Fibroblast of gingiva (primary cell): ENCODE results near the gene ATAD3A.
"Not testable (repeated sequence)": the region's sequence is repeated elsewhere in the genome, so short reads cannot be mapped to it uniquely, and the experiment has no call there.

Experiments used
- DNase-seq: peaks from one replicate; pipeline ENCODE4 v3.0.0-alpha.2; 2011; ENCODE audit warnings: low read depth

The ATAD3A gene

DNA sequence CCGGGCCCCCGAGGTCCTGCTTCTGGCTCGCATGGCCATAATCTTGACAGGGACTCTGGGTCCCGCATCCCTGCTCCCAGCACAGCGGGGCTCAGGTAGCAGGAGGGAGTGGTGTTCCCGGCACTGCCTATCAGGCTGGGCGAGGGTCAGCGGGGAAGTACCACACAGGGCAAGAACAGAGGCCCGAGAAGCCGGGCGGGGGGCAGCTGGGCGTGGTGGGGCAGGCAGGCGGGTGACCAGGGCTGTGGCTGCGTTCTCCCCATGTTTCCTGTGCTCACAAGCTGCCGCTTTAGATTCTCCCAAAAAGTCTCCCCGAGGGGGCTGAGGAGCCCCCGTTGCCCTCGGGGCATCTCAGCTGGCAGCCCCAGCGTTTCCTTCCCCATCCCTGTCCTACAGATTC, 22.1 kb upstream of the ATAD3A start:
- DNase-seq = no peak

- no peak for DNase-seq
These were observed 21.2 kb upstream of the ATAD3A start for GRCh38 chr1:1490633-1491230.

GRCh38 chr1:1491601-1492000, 20.4 kb upstream of the ATAD3A start:
- no peak for DNase-seq

GRCh38 chr1:1494311-1494710, 17.7 kb upstream of the ATAD3A start:
- DNase-seq = not testable (repeated sequence)

GRCh38 chr1:1495461-1495975, 16.4 kb upstream of the ATAD3A start:
- DNase-seq = not testable (repeated sequence)

DNA sequence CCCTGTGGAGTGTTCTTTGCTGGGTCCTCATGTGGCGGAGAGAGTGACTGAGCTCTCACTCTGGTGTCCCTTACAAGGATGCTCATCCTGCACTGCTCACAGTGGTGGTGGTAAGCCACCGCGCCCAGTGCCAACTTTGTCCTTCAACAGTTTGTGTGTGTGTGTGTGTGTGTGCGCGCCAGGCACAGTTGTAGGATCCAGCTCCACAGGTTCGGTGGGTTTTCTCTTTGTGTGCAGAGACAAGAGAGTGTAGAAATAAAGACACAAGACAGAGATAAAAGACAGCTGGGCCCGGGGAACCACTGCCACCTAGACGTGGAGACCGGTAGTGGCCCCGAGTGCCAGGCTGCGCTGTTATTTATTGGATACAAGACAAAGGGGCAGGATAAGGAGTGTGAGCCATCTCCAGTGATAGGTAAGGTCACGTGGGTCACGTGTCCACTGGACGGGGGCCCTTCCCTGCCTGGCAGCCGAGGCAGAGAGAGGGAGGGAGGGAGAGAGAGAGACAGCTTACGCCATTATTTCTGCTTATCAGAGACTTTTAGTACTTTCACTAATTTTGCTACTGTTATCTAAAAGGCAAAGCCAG, 7.1 kb upstream of the ATAD3A start:
- peak; percentile 46 for DNase-seq

DNA sequence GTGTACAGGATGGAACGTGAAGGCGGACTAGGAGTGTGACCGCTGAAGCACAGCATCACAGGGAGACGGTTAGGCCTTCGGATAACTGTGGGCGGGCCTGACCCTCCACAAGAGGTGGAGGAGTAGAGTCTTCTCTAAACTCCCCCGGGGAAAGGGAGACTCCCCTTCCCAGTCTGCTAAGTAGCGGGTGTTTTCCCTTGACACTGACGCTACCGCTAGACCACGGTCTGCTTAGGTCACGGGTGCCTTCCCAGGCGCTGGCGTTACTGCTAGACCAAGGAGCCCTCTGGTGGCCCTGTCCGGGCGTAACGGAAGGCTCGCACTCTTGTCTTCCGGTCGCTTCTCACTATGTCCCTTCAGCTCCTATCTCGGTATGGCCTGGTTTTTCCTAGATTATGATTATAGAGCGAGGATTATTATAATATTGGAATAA, 6.6 kb upstream of the ATAD3A start:
- DNase-seq = not testable (repeated sequence)

DNA sequence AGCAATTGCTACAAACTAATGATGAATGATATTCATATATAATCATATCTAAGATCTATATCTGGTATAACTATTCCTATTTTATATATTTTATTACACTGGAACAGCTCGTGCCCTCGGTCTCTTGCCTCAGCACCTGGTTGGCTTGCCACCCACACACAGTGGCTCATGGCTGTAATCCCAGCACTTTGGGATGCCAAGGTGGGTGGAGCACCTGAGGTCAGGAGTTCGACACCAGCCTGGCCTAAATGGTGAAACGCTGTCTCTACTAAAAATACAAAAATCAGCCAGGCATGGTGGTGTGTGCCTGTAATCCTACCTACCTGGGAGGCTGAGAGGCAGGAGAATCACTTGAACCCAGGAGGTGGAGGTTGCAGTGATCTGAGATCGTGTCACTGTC, 6.2 kb upstream of the ATAD3A start:
- DNase-seq = not testable (repeated sequence)

GRCh38 chr1:1507305-1507704, 4.7 kb upstream of the ATAD3A start:
- no peak for DNase-seq

DNA sequence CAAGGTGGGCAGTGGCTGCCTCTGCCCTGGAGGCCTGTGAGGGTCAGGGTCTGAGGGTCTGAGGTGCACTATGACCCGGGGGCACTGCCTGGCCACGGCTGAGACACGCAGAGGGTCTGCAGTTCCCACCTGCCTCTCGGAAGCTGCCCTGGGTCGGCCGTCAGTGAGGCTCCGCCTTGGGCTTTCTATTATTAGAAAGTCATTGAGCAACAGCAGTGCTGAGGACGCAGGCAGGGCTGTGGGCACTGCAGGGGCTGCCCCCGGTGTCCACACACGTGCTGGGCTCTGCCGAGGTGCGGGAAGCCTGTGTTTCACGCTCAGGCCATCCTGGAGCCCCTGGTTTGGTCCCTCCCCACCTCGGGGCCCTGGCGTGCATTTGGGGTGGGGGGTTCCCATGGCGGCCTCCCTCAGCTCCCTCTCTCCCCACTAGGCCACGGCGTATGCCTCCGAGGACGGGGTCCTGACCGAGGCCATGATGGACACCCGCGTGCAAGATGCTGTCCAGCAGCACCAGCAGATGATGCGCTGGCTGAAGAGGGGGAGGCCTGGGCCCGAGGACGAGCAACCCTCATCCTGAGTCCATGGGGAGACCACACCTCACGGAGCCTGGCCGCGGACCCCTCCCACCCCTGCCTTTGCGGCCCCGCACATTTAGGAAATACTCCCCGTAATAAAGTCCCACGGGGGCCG, 3.0 kb upstream of the ATAD3A start:
- DNase-seq = not testable (repeated sequence)

DNA sequence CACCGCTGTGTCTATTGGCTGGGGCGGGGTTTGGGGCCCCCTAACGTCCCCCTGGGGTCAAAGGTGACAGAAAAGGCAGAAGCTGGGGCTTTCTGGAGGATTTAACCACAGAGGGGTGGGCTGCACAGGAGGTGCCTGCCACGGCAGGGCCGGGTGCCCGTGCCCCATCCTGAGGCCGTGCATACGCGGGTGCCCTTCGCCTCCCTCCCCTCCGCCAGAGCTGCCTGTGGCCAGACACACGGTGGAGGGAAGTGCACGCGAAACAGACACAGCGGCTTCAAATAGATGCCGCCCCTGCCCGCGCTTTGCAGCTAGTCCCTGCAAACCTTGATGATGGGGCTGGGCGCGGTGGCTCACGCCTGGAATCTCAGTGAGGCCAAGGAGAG, 2.5 kb upstream of the ATAD3A start:
- not testable (repeated sequence) for DNase-seq

- DNase-seq = no peak
These were observed 940 bp upstream of the ATAD3A start for GRCh38 chr1:1510912-1511532.

DNA sequence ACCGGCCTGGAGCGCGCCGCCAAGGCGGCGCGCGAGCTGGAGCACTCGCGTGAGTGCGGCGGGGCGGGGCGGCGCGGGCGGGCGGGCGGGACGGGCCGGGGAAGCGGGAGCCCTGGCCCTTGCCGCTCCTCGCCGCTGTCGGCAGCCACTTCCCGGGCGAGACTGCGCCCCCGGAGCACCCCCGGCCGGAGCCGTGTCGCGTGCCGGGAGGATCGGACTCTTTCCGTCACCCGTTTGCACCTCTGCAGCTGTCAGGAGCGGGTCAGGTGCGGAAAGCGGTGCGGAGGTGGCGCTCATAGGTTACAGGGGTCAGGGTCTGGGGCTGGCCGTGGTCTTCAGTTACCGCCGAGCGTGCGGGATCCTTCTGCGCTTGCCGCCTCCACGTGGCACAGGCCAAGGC, 463 bp downstream of the ATAD3A start:
- DNase-seq = not testable (repeated sequence)

DNA sequence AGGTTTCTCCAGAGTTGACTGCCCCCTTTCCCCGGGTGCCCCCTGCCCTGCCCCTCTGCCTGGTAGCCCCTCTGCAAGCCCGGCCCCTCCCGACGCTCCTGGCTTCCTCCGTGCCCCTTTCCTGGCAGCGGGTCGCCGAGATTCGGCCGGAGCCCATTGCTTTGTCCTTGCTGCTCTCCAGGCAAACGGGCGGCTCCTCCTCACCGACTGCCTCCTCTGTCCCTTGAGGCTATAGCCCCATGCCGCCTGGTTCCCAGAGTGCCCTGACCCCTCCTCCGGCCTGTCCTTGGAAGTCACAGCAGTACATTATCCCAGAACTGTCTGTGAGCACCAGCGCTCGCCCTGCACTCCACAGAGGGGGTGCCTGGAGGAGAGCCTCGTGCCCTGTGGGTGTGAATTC, 1.7 kb downstream of the ATAD3A start:
- not testable (repeated sequence) for DNase-seq

DNA sequence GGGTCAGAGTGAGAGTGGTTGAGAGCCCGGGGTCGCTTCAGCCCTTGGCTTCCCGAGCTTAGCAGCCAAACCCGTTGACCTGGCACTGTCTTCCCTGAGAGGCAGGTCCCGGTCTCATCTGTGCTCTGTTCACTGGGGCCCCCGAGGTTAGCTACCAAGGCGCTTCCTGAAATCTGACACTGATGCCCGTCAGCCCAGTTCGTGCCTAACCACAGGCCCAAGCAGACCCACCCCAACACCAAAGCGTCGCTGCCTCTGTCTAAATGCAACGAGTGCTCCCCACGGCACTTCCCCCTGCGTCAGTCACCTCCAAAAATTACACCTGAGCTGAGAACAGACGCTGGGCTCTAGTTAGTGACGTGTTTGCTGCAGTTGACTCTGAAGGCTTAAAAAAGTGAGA, 2.4 kb downstream of the ATAD3A start:
- DNase-seq = not testable (repeated sequence)

GRCh38 chr1:1516923-1517322, 5.0 kb downstream of the ATAD3A start:
- not testable (repeated sequence) for DNase-seq

GRCh38 chr1:1517973-1518620, 6.1 kb downstream of the ATAD3A start:
- no peak for DNase-seq

DNA sequence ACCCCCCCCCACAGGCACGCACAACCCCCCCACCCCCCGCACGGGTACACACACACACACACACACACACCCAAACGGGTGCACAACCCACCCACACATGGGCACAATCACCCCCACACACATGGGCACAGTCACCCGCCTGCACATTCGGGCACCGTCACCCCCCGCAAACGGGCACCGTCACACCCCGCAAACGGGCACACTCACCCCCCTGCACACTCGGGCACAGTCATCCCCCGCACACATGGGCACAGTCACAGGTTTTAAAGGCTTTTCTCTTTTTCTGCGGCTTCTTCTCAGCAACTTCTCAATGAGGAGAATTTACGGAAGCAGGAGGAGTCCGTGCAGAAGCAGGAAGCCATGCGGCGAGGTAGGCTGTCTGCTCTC, 6.7 kb downstream of the ATAD3A start:
- DNase-seq = not testable (repeated sequence)

DNA sequence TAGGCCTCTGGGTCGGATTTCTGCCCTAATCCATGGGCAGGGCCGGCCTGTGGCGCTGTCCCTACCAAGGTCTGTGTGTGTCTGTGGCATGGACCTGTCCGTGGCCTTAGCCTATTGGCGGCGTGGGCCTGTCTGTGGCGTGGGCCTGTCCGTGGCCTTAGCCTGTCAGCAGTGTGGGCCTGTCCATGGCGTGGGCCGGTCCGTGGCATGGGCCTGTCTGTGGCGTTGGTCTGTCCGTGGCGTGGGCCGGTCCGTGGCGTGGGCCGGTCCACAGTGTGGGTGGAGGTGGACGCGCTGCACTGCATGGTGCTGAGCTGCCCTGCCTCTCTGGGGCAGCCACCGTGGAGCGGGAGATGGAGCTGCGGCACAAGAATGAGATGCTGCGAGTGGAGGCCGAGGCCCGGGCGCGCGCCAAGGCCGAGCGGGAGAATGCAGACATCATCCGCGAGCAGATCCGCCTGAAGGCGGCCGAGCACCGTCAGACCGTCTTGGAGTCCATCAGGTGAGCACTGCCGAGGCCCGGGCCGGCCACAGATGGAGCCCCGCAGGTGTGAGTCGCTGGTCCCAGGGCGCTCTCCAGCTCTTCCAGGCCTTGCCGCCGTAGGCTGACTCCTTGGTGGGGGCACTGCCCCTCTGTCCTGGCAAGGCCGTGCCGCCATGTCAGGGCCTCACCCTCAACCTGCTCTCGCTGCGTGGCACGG, 8.0 kb downstream of the ATAD3A start:
- DNase-seq = not testable (repeated sequence)

- DNase-seq = no peak
These were observed 9.4 kb downstream of the ATAD3A start for GRCh38 chr1:1521331-1521730.

GRCh38 chr1:1522536-1522935, 10.6 kb downstream of the ATAD3A start:
- DNase-seq = not testable (repeated sequence)

DNA sequence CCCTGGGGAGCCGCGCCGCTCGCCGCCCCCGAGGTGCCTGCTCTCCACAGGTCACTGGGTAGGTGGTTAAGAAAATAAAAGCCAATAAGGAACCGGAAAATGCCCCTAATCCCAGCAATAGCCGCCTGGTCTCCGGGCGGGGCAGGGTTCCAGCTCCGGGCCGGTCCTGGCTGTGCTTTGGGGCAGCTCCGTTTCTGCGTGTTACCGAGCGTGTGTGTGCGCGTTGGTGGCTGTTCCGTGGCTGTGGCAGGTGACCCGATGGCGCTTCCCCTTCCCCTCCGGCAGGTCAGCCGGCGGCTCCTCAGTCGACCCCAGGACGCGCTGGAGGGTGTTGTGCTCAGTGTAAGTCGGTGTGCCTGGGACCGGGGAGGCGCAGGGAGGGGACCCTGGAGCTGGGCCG, 11.3 kb downstream of the ATAD3A start:
- DNase-seq = not testable (repeated sequence)
